LoVo (cell line): ENCODE data around the gene GRAMD1A.
"Not testable (repeated sequence)": the region's sequence is repeated elsewhere in the genome, so short reads cannot be mapped to it uniquely, and the experiment has no call there.

Experiments used
- DNase-seq: peaks from one replicate; pipeline ENCODE4 v3.0.0-alpha.2; 2016; ENCODE audit warnings: low spot score

GRAMD1A gene

GRCh38 chr19:34979819-34980640 is 20.1 kb upstream of the GRAMD1A start:
- DNase-seq = no peak

GRCh38 chr19:34982275-34982674 is 17.8 kb upstream of the GRAMD1A start:
- no peak for DNase-seq

GRCh38 chr19:34983786-34984185 is 16.3 kb upstream of the GRAMD1A start:
- no peak for DNase-seq

GRCh38 chr19:34984287-34984686 is 15.8 kb upstream of the GRAMD1A start:
- no peak for DNase-seq

GRCh38 chr19:34985249-34986022 is 14.7 kb upstream of the GRAMD1A start:
- DNase-seq = no peak

GRCh38 chr19:34988119-34988518 is 12.0 kb upstream of the GRAMD1A start:
- DNase-seq = no peak

GRCh38 chr19:34989298-34989697 is 10.8 kb upstream of the GRAMD1A start:
- DNase-seq = no peak

- DNase-seq = no peak
Observed at GRCh38 chr19:34990578-34991192, 9.4 kb upstream of the GRAMD1A start.

- DNase-seq = no peak
Observed at GRCh38 chr19:34991542-34992333, 8.4 kb upstream of the GRAMD1A start.

GRCh38 chr19:34992582-34992981 is 7.5 kb upstream of the GRAMD1A start:
- DNase-seq = not testable (repeated sequence)

- DNase-seq = no peak
Observed at GRCh38 chr19:34994286-34994642, 5.9 kb upstream of the GRAMD1A start.

- DNase-seq = peak; percentile 25
Observed at GRCh38 chr19:34994643-34995541, 5.2 kb upstream of the GRAMD1A start.

GRCh38 chr19:34995551-34995950 is 4.6 kb upstream of the GRAMD1A start:
- no peak for DNase-seq

- DNase-seq = no peak
Observed at GRCh38 chr19:34997071-34997617, 3.0 kb upstream of the GRAMD1A start.

GRCh38 chr19:34998224-34998623 is 1.9 kb upstream of the GRAMD1A start:
- DNase-seq = not testable (repeated sequence)

- no peak for DNase-seq
Observed at GRCh38 chr19:34998777-34999497, 1.2 kb upstream of the GRAMD1A start.

GRCh38 chr19:35000338-35000646 is 169 bp downstream of the GRAMD1A start:
- no peak for DNase-seq

- DNase-seq = no peak
Observed at GRCh38 chr19:35000647-35001501, 751 bp downstream of the GRAMD1A start.

- no peak for DNase-seq
Observed at GRCh38 chr19:35002037-35002535, 2.0 kb downstream of the GRAMD1A start.
